NCI-H526 treated with DMSO at 0.1 percent for 48 hours (cell line): ENCODE results near the gene ALDH6A1.
"Not testable (repeated sequence)": the region's sequence is repeated elsewhere in the genome, so short reads cannot be mapped to it uniquely, and the experiment has no call there.

ENCODE experiments used
- DNase-seq: peaks from one replicate; lab custom pipeline; 2025; lab: John Stamatoyannopoulos, UW

The ALDH6A1 gene

DNA sequence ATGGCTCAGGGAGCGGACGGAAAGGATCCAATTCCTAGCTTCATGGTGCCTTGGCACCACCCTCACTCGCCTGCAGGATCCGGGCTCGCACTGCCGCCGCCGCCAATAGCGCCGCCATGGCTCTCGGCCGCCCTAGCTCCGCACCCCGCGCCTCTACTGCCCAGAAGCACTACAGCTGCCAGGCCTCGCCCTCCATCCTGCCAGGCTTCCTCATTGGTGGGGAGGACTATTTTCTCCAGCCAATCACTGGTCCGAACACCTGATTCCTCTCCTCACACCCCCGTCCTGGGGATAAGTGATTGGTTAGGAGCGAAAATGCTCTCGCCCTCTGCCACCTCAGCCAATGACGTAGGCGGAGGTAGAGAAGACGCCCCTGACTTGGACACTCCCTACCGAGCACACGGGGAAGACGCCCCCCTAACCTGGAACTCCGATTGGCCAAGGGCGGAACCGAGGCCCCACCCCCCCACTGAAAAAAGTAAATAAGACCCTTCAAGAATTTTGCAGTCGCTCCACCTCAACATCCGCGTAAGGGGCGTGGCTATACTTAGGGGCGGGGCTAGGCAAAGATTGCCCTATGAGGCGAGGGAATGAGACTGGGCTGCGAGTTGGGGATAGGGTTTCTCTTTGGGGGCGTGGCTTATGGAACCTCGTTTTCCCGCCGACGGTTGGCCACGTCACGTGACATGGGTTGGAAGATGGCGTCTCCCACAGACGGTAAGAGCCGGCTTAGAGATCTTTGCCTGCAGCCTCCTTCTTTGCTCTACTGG is at the start of gene ALDH6A1, which contains the start of gene LIN52:
Gene ALDH6A1, minus strand, starts transcription at position 177 of the 770 bp plus-strand sequence. Its CDS starts 59 bp downstream, at position 118.
Gene LIN52, plus strand, starts transcription at position 680 of the 770 bp plus-strand sequence. Its CDS starts 19 bp downstream, at position 699.
- DNase-seq, result peak; percentile 99

DNA sequence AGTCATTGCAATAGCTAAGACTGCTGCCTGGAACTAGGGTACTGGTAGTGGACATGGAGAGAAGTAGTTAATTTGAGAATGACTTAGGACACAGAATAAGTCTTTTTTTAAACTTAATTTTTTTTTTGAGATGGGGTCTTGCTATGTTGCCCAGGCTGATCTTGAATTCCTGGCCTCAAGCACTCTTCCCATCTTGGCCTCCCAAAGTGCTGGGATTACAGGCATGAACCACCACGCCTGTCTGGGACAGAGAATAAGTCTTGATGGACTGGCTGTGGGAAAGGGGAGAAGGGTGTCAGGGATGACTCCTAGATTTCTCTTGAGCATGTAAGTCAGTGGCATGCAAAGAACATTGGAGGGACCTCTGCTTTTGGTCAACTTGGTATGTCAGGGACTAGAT is 43.4 kb upstream of the ALDH6A1 start:
- DNase-seq, result no peak

DNA sequence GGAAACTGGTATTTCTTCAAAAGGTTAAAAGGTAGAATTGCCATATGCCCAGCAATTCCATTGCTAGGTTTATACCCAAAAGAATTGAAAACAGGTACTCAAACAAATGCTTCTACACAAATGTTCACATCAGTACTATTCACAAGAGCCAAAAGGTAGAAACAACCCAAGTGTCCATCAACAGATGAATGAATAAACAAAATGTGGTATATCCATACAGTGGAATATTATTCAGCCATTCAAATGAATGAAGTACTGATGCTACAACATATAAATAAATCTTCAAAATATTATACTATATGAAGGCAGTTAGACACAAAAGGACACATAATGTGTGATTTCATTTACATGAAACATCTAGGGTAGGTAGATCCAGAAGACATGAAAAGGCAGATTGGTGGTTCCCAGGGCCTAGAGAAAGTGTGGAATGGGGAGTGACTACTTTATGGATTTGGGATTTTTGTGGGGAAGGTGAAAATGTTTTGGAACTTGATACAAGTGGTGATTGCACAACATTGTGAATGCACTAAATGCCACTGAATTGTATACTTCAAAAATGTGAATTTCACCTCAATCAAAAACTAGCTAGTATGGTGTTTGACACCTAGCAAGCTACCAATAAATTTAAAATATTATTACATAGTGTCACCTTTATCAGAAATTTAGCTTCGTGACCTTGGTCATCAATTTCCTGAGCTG is 42.2 kb upstream of the ALDH6A1 start:
- DNase-seq, result no peak

DNA sequence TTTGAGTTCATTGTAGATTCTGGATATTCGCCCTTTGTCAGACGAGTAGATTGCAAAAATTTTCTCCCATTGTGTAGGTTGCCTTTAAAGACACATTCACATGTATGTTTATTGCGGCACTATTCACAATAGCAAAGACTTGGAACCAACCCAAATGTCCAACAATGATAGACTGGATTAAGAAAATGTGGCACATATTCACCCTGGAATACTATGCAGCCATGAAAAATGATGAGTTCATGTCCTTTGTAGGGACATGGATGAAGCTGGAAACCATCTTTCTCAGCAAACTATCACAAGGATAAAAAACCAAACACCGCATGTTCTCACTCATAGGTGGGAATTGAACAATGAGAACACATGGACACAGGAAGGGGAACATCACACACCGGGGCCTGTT is 41.2 kb upstream of the ALDH6A1 start:
- not testable (repeated sequence) for DNase-seq

DNA sequence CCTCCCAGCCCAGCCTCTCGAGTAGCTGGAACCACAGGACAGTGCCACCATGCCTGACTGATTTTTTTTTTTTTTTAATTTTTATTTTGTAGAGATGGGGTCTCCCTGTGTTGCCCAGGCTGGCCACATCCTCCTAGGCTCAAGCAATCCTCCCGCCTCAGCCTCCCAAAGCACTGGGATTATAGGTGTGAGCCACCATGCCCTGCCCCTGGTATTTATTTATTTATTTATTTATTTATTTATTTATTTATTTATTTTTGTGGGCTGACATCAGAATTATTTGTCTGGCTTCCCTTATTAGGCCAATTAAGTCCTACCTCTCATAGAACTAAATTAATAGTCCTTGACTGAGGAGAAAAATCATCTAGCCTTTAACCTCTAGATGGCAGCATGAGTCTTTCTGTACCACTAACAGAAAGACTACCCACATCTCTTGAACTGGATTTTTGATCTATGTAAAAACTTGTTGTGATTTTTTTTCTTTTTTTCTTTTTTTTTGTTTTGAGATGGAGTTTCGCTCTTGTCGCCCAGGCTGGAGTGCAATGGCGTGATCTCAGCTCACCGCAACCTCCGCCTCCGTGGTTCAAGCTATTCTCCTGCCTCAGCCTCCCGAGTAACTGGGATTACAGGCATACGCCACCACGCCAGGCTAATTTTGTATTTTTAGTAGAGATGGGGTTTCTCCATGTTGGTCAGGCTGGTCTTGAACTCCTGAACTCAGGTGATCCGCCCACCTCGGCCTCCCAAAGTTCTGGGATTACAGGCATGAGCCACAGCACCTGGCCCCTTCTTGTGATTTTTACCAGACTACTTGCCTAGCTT is 27.4 kb upstream of the ALDH6A1 start:
- peak; percentile 5 for DNase-seq

DNA sequence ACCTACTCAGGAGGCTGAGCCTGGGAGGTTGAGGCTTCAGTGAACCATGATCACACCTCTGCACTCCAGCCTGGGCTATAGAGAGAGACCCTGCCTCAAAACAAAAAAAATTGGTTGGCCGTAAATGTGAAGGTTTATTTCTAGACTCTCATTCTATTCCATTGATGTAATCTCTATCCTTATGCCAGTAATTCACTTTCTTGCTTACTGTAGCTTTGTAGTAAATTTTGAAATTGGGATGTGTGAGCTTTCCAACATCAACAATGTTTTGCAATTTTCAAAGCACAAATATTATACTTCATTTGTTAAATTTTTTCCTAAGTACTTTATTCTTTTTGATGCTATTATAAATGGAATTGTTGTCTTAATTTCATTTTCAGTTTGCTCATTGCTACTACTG is 25.1 kb upstream of the ALDH6A1 start:
- no peak for DNase-seq

DNA sequence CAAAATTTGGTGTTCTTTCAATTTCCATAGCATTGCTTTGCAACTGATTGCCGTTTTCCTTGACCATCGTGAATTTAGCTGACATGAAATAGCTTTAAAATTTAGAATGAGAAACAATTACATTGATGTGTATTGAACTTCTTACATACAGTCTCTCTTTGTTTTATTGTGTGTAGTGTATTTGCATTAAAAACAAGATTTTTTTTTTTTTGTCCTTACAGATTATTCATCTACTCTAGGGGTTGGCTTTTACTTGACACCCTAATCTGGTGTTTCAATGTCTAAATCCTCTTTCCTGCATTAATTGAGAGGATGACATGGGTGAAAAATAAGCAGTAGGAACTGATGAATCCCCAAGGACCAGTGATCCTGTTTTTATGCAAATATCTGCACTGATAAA is 21.1 kb upstream of the ALDH6A1 start:
- no peak for DNase-seq

DNA sequence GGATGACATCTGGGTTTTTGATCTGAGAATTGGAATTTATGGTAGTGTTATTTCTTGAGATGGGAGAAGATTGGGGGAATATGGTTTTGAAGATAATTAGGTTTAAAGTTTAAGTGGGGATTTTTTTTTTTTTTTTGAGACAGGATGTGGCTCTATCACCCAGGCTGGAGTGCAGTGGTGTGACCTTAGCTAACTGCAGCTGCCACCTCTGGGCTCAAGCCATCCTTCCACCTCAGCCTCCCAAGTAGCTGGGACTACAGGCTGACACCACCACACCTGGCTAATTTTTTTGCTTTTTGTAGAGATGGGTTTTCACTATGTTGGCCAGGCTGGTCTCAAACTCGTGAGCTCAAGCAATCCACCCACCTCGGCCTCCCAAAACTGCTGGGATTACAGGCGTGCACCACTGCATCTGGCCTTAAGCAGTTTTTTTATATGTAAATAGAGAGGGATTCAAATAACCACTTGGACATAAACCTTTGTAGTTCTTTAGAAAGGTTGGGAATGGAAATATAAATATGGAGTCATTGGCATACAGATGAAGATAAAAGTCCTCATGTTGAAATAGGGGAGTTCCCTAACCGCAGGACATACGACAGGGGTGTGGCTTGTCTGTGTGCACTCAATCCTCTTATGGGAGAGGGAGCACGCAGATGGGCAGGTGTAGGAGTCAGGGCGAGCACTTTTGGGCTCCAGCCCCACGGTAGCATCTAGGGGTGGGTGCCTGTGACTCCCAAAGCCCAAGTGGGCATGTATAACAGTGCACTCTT is 5.2 kb upstream of the ALDH6A1 start:
- no peak for DNase-seq

DNA sequence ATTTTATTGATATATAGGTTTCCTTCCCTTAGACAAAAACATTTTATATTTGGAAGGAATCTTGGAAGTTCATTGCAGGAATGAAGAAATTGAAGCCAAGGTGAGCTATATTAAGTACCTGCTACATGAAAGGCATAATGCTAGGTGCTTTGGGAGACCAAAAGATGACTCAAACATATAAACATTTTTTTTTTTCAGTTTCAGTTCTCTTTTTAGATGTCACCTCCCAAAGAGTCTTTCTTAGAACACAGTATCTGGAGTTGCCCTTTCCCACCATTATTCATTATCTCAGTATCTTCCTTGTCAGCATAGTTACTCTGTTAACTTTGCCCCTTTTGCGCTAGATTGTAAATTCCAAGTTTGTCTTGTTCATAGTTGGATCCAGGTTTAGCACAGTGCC is 1.6 kb upstream of the ALDH6A1 start:
- no peak for DNase-seq

DNA sequence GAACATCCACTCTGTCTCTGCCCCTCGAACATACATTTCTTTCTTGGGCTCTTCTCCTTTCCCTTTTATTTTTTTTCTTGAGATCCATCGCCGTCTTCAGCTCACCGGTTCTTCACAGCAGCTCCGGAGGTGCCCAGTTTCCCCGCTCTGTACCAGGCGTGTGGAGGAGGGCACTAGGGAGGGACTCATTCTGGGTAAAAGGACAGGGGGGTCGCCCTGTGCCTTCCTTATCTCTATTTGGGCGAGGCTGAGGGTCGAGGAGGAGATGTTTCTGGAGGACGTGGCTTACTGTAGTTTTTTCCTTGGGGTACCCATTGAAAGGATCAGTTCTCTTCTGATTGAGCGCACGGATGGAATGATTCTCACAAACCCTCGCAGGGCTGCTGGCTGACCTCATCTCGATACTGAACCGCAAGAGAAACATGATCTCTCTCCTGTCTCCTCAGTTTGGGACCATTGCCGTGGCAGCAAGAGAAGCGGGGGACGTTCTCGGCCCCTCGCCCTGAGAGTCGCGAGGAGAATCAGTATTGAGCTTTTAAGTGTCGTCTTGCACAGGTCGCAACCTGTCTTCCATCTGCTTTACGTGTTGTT is 889 bp upstream of the ALDH6A1 start:
- no peak for DNase-seq

DNA sequence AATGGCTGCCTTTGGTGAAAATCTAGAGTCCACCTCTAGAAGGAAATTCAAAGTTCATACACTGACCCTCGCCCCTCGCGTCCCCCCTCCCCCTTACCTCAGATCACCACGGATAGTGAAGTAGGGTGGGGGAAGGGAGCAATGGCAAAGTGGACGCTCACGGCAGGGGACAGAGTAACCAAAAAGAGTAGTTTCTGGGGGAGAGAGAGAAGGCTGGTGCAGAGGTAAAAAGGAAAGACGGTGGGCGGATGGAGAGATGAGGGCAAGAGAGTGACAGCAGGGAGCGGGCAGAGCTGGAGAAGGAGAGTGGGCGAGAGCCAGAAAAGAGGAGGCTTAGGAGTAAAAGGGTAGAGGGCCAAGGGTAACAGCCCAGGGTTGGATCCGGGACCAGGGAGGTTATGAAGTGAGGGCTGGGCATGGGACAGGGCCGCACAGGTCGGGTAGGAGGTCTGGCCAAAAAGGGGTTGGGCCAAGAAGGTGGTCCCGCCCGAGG is 423 bp downstream of the ALDH6A1 start:
- no peak for DNase-seq

DNA sequence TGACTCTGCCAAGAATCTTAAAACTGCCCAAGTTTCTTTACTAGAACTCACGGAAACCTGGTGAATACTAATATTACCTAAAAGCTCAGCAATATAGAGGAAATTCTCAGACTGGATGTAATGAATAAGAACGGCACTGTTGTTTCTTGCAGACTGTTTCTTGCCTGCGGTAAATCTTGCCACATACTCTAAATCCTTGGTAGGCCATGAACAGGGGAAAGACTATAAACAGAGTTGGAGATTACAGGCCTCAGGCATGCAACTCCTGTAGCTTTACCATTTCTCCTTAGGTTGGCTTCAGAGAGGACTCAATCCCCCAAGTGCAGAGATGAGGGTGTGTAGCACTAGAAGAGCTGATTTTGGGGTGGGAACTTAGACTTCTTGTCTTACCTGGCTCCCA is 1.1 kb downstream of the ALDH6A1 start:
- DNase-seq, result no peak

DNA sequence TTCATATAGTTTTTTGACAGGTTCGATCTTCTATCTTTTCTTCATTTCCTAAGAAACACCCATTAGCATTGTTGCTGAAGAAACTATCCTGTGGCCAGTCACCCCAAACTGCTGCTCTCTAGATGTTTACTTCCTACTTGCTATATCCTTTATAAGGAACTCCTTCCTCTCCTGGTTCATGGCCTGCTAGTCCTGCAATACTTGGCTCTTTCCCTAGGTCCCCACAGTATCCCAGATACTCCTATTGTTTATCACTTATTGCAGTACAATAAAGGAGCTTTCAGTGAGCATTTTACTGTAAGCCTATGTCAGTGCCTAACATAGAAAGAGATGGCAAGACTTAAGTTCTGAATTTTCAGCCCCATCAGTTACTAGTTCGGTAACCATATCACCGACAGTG is 2.8 kb downstream of the ALDH6A1 start:
- no peak for DNase-seq

DNA sequence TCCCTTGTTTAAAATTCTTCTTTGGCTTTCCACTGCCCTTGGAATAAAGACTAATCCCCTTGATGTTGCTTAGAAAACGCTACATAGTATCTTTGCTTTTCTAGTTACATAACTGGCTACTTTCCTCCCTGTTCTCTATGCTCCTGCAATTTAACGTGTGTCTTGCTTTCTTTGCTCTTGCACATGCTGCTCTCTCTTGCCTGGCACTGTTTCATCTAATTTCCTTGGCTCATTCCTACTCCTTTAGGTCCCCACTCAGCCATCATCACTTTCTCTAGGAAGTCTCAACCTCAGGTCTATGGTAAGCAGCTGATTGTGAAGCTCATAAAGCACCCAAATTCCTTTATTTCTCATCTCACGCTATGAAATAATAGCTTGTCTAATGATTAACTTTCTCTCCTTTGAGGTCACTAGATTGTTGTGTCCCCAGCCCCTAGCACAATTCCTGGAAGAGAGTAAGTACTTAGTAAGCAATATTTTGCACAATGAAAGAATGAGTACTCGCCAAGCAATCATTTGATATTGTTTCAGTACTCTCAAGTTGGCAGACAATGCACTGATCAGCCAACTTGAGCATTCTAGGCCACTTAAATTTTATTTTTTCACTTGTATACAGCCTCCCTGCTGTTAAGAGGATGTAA is 3.3 kb downstream of the ALDH6A1 start:
- DNase-seq, result no peak

DNA sequence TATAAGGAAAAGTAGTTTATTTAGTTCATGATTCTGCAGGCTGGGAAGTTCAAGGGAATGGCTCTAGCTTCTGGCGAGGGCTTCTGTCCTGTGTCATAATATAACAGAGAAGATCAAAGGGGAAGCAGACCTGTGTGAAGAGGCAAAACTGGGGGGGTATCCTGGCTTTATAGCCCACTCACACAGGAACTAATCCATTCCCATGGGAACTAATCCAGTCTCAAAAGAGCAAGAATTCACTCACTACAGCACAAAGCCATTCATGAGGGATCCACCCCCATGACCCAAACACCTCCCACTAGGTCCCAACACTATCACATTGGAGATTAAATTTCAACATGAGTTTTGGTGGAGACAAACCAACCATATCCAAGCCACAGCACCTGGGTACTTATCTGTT is 6.9 kb downstream of the ALDH6A1 start:
- DNase-seq, result no peak

DNA sequence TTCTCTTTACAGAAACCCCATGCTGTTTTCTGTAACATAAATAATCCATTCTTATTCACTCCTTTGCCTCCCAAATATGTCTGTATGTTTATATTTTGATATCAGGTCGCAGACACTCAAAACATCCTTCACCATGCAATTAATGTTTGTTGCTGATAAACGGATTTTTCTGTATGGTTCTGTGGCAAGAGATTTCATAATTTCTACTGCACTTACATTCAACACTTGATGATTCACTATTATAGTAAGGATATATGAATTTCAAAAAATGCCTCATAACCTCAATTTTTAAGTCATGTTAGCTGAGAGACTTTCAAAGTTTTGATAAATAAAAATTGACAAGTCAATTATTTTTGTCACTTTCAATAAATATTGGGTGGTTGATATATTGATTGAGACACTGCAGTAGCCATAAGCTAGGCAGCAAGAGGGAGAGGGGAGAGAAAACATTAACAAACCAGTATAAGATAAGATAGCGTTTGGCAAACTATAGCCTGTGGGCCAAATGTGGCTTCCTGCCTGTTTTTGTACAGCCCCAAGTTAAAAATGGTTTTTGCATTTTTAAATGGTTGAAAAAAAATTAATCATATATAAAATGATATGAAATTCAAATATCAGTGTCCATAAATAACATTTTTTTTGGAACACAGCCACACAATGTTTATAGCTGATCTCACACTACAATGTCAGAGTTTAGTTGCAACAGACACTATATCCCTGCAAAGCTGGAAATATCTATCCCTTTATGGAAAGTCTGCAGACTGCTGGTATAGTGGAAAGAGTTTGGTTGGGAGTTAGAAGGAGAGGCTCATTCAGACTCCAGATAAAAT is 18.3 kb downstream of the ALDH6A1 start:
- no peak for DNase-seq

DNA sequence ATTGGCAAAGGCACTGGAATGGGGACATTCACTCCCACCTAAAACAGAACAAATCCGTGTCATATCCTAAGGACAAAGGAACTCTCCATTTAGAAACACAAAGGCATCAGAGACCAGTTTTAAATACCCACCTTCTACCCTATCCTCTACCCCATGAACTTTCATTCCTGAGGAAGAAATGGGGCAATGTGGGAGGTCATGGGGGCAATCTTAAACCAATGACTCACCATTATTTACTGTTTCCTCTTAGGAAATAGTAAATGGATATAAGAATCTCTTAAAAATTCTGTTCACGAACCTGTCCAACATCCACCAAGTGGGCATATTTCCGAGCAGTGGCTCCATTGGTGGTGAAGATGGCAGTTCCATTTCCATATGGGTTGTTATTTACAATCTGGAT is 19.4 kb downstream of the ALDH6A1 start:
- DNase-seq, result no peak

DNA sequence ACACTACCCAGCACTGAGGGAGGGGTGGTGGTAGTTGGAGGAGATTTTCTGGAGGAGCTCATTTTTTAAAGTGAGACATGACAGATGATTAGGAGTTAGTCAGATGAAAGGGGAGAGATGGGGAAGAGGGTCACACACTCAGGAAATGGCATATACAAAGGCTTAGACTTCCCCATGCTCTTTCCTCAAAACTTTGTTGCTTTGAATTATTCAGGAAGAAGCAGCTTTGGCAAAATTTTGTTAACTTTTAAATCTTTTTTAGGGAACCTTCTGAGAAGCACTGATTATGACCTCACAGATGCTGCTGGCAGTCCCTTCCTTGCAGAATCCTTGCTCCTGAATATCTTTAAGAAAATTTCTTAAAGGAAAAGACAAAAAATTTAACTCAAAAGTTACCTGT is 19.8 kb downstream of the ALDH6A1 start:
- DNase-seq, result no peak

DNA sequence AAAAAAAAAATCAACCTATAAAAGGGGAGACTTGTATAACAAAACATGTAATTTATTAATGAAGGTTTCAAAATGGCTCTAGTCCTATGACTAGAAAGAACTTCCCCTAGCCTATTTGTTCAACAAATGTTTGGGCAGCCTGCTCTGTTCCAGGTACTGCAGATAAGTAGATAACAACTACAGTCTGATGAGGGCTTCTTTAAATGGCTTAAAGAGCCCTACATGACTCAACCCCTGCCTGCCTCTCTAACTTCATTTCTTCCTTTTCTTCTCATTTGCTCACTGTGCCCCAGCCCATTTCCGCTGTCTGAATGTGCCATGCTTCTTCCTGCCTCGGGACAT is 21.5 kb downstream of the ALDH6A1 start:
- DNase-seq, result no peak
